PC-3 (cell line): ENCODE measurements around the gene CCNK.

Source experiments
- CTCF ChIP-seq: fragments of 300-600 bp; sonication (generic); conservative IDR thresholded peaks from 2 replicates; pipeline ENCODE4 v1.5.1; 2017; ENCODE audit warnings: antibody characterized with exemption, low read depth, mild to moderate bottlenecking, low read length
- EZH2 ChIP-seq: fragments of 300-600 bp; sonication (generic); IDR thresholded peaks from one replicate; pipeline ENCODE4 v1.6.1; 2017; ENCODE audit warnings: antibody characterized with exemption, mild to moderate bottlenecking, low read length; ENCODE audit not compliant: unreplicated experiment

DNA sequence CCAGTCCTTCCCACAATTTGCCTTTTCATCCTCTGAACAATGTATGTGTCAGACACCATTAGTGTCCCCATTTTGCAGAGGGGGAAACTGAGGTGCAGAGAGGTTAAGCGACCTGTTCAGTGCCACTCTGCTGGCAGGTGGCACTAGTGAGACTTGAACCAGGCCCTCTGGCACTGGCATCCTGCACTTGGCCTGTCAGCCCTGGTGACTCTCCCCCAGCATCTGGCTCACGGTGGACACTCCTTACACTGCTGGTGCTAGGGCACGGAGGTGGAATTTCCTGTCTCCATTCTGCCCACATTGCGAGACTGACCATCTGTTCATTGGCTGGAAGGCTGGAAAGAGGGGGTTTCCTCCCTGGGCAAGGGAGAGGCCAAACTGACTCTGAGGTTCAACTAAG lies 48.7 kb downstream of the CCNK start:
- TF ChIP-seq CTCF (0 out of 2 replicates have a peak, but pooled peaks have one; percentile 28), EZH2 (no peak)
